Upper lobe of left lung (tissue), 4 donors: ENCODE measurements around the gene RUNX2.

Experiments
- EP300 ChIP-seq, 4 donors: sonication (generic); formaldehyde crosslinking; IDR thresholded peaks; one replicate each; pipeline ENCODE4 v1.5.1; 2017; ENCODE audit warnings: antibody characterized with exemption in 4 of 4, control low read depth in 2 of 4
- POLR2A ChIP-seq, 4 donors: fragments of 450-650 bp; IDR thresholded peaks; one replicate each; pipeline ENCODE4 v1.5.1; 2016 to 2017; ENCODE audit warnings: antibody characterized with exemption in 4 of 4, mild to moderate bottlenecking in 2 of 4
- POLR2AphosphoS5 ChIP-seq, 2 donors: sonication (generic); formaldehyde crosslinking; IDR thresholded peaks; one replicate each; pipeline ENCODE4 v1.5.1; 2017; ENCODE audit warnings: antibody characterized with exemption in 2 of 2
- TF ChIP-seq, protein P1 (sequence below), 6 experiments: fragments of 450-650 bp in 4 of 6; fragments of 200-600 bp in 2 of 6; sonication (generic) in 2 of 6; IDR thresholded peaks; one replicate each; pipeline ENCODE4 v1.5.1; 2016 to 2019; ENCODE audit warnings: antibody characterized with exemption in 6 of 6

GRCh38 chr6:45470131-45470738 is 142.1 kb downstream of the RUNX2 start:
- TF ChIP-seq POLR2AphosphoS5 (IDR thresholded peaks at IDR 0.05) = no peak
- TF ChIP-seq, protein P1, sequence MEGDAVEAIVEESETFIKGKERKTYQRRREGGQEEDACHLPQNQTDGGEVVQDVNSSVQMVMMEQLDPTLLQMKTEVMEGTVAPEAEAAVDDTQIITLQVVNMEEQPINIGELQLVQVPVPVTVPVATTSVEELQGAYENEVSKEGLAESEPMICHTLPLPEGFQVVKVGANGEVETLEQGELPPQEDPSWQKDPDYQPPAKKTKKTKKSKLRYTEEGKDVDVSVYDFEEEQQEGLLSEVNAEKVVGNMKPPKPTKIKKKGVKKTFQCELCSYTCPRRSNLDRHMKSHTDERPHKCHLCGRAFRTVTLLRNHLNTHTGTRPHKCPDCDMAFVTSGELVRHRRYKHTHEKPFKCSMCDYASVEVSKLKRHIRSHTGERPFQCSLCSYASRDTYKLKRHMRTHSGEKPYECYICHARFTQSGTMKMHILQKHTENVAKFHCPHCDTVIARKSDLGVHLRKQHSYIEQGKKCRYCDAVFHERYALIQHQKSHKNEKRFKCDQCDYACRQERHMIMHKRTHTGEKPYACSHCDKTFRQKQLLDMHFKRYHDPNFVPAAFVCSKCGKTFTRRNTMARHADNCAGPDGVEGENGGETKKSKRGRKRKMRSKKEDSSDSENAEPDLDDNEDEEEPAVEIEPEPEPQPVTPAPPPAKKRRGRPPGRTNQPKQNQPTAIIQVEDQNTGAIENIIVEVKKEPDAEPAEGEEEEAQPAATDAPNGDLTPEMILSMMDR (IDR thresholded peaks at IDR 0.05) = no peak
- TF ChIP-seq EP300 (IDR thresholded peaks at IDR 0.05) = no peak
- TF ChIP-seq POLR2A (IDR thresholded peaks at IDR 0.05) = no peak
